Gastrocnemius medialis (tissue), 4 donors: ENCODE results near the gene C1orf94.

Experiments
- CTCF ChIP-seq, 5 experiments: fragments of 450-650 bp in 3 of 5; fragments of 200-600 bp in 2 of 5; sonication (generic) in 2 of 5; IDR thresholded peaks in 4 of 5; conservative IDR thresholded peaks in 1 of 5; 1 replicate in 4 of 5; 2 replicates in 1 of 5; pipeline ENCODE4 v1.5.1; 2016 to 2019; ENCODE audit warnings: antibody characterized with exemption in 5 of 5, mild to moderate bottlenecking in 3 of 5, moderate library complexity in 3 of 5
- POLR2A ChIP-seq, 2 donors: fragments of 450-650 bp; IDR thresholded peaks; one replicate each; pipeline ENCODE4 v1.6.1; 2017; ENCODE audit warnings: antibody characterized with exemption in 2 of 2, mild to moderate bottlenecking in 2 of 2, moderate library complexity in 2 of 2

- TF ChIP-seq CTCF (IDR thresholded peaks at IDR 0.05 in 4 of 5, conservative IDR thresholded peaks at IDR 0.05 in 1 of 5) (no peak), POLR2A (IDR thresholded peaks at IDR 0.05) (no peak)
Measured at GRCh38 chr1:34262023-34262853, 85.5 kb downstream of the C1orf94 start.
